ENCODE results near the gene ELK1. TPM values are rescaled to one million over a fixed set of nuclear protein-coding genes. Genes with fewer than 3 reads are reported as not detected.

Gene ELK1
- total RNA-seq, 1 experiment from 2014 or later, result 22.0 TPM

GRCh38 chrX:47611489-47611888 lies 38.9 kb downstream of the ELK1 start:
- Histone ChIP-seq H3K4me1 (replicated peaks; ENCODE audit: insufficient read depth) (no peaks in the 10 kb centered on the region), H3K27me3 (ENCODE audit: insufficient read depth, low read depth) (no peaks in the 10 kb centered on the region), H3K4me2 (no peak overlapping the region), H3K36me3 (ENCODE audit: low read depth) (no peaks in the 10 kb centered on the region), H3K9me3 (ENCODE audit: insufficient read depth, low read depth) (no peaks in the 10 kb centered on the region), H2AFZ (no peak overlapping the region), H4K20me1 (ENCODE audit: insufficient read depth) (no peaks in the 10 kb centered on the region), H3K9me2 (ENCODE audit: insufficient read depth) (no peaks in the 10 kb centered on the region), H3K4me3 (no peak overlapping the region), H3F3A (ENCODE audit: insufficient read depth, low read depth) (no peaks in the 10 kb centered on the region), H3K79me2 (ENCODE audit: low read depth) (no peaks in the 10 kb centered on the region), H3K27ac (no peak overlapping the region)
- no TSS peak for BruUV-seq (replicated peaks)
- CTCF ChIA-PET, result no interaction called here
- intact Hi-C loops (cut with micrococcal nuclease; ENCODE audit: unreplicated experiment), result no loop called here
- POLR2A ChIA-PET (ENCODE audit: unreplicated experiment), result no interaction called here
- DNase-seq, result no peak
- TF ChIP-seq CTCF (conservative IDR thresholded peaks at IDR 0.05) (no peak), EZH2 (IDR thresholded peaks at IDR 0.05; ENCODE audit: low read depth) (no peak)

DNA sequence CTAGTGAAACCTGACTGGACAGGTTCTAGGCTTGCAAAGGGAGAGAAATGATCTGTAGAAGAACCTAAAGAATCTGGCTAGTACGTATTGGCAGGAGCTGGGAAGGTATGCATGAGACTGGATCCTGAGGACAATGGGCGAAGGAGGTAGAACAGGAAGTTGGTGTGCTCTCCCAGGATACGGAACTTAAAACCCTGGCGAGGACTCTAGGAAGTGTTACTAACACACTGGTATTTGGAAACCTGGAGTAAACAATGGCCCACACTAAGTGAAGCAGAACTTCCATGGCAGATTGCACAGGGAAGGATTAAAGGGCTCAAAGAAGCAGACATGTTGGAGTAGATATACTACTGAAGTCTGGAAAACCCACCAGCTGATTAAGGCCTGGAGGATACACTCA lies 39.9 kb downstream of the ELK1 start:
- Histone ChIP-seq H3K36me3 (ENCODE audit: low read depth) (no peaks in the 10 kb centered on the region), H3K27me3 (ENCODE audit: insufficient read depth, low read depth) (no peaks in the 10 kb centered on the region), H3K4me1 (replicated peaks; ENCODE audit: insufficient read depth) (no peaks in the 10 kb centered on the region), H3K9me2 (ENCODE audit: insufficient read depth) (no peaks in the 10 kb centered on the region), H3F3A (ENCODE audit: insufficient read depth, low read depth) (no peaks in the 10 kb centered on the region), H3K79me2 (ENCODE audit: low read depth) (no peaks in the 10 kb centered on the region), H3K4me3 (no peak overlapping the region), H4K20me1 (ENCODE audit: insufficient read depth) (no peaks in the 10 kb centered on the region), H3K27ac (no peak overlapping the region), H2AFZ (no peak overlapping the region), H3K9me3 (ENCODE audit: insufficient read depth, low read depth) (no peaks in the 10 kb centered on the region), H3K4me2 (no peak overlapping the region)
- ChIA-PET POLR2A (ENCODE audit: unreplicated experiment) (no interaction called here), CTCF (no interaction called here)
- intact Hi-C loops (cut with micrococcal nuclease; ENCODE audit: unreplicated experiment), result no loop called here
- no TSS peak for BruUV-seq (replicated peaks)
- TF ChIP-seq CTCF (conservative IDR thresholded peaks at IDR 0.05) (no peak), EZH2 (IDR thresholded peaks at IDR 0.05; ENCODE audit: low read depth) (no peak)
- no peak for DNase-seq

- Histone ChIP-seq H3K9me3 (ENCODE audit: insufficient read depth, low read depth) (no peaks in the 10 kb centered on the region), H3K4me2 (no peak overlapping the region), H3K79me2 (ENCODE audit: low read depth) (no peaks in the 10 kb centered on the region), H3K4me1 (replicated peaks; ENCODE audit: insufficient read depth) (no peaks in the 10 kb centered on the region), H4K20me1 (ENCODE audit: insufficient read depth) (no peaks in the 10 kb centered on the region), H3K4me3 (no peak overlapping the region), H3K27ac (no peak overlapping the region), H3K9me2 (ENCODE audit: insufficient read depth) (no peaks in the 10 kb centered on the region), H3K27me3 (ENCODE audit: insufficient read depth, low read depth) (no peaks in the 10 kb centered on the region), H2AFZ (no peak overlapping the region), H3F3A (ENCODE audit: insufficient read depth, low read depth) (no peaks in the 10 kb centered on the region), H3K36me3 (ENCODE audit: low read depth) (no peaks in the 10 kb centered on the region)
- no TSS peak for BruUV-seq (replicated peaks)
- CTCF ChIA-PET, result no interaction called here
- TF ChIP-seq EZH2 (IDR thresholded peaks at IDR 0.05; ENCODE audit: low read depth) (no peak), CTCF (conservative IDR thresholded peaks at IDR 0.05) (no peak)
- intact Hi-C loops (cut with micrococcal nuclease; ENCODE audit: unreplicated experiment), result no loop called here
- DNase-seq, result no peak
- POLR2A ChIA-PET (ENCODE audit: unreplicated experiment), result no interaction called here
These were observed 42.1 kb downstream of the ELK1 start for GRCh38 chrX:47608130-47608810.

All from PC-9 (cell line).